Panc1 (cell line): ENCODE measurements around the gene PITPNB. TPM values are rescaled to one million over a fixed set of nuclear protein-coding genes. Genes with fewer than 3 reads are reported as not detected.

Experiments
- ATAC-seq: fragments of 200-7000 bp; cut with Tn5 transposase; 2 replicates; pipeline ENCODE4 v1.9.1; 2020; ENCODE audit warnings: mild to moderate bottlenecking, moderate library complexity
- BruUV-seq: library from RNA; stranded (reverse); fragments of 400-500 nt; replicated peaks from 2 replicates; lab custom pipeline; 2021; lab: Mats Ljungman, UMichigan
- CTCF ChIA-PET: fragments of 300-600 bp; sonication (Branson Sonifier 250); formaldehyde crosslinking; loops from one replicate; lab custom pipeline; 2022; ENCODE audit warnings: antibody characterized with exemption; lab: Charles Lee
- POLR2A ChIA-PET: fragments of 300-600 bp; sonication (Branson Sonifier 250); formaldehyde crosslinking; loops from one replicate; lab custom pipeline; 2022; ENCODE audit warnings: antibody characterized with exemption; lab: Charles Lee
- DNase-seq: peaks from one replicate; pipeline ENCODE4 v3.0.0-alpha.2; 2010; ENCODE audit warnings: low read depth, low spot score
- H3K27ac ChIP-seq: 2 replicates; pipeline ENCODE4 v1.5.1; 2011; ENCODE audit warnings: mild to moderate bottlenecking, low read length, inconsistent platforms
- H3K27me3 ChIP-seq: fragments of 200-500 bp; sonication (Bioruptor generic); 2 replicates; pipeline ENCODE4 v1.6.0; 2014; ENCODE audit warnings: low read length, inconsistent platforms; ENCODE audit not compliant: control insufficient read depth, insufficient read depth
- H3K36me3 ChIP-seq: fragments of 200-500 bp; sonication (Bioruptor generic); 2 replicates; pipeline ENCODE4 v1.5.1; 2014; ENCODE audit warnings: inconsistent platforms, mild to moderate bottlenecking, low read length, moderate library complexity; ENCODE audit not compliant: control insufficient read depth, insufficient read depth
- H3K4me1 ChIP-seq: 2 replicates; pipeline ENCODE4 v1.5.1; 2011; ENCODE audit warnings: inconsistent platforms, mild to moderate bottlenecking, low read length, moderate library complexity; ENCODE audit not compliant: control insufficient read depth, insufficient read depth
- H3K4me3 ChIP-seq, 2 experiments: 2 replicates each; pipeline ENCODE4 v1.5.1; 2011 to 2012; ENCODE audit warnings: low read depth in 2 of 2, low read length in 2 of 2, mild to moderate bottlenecking in 2 of 2, inconsistent platforms in 1 of 2, moderate library complexity in 1 of 2
- H3K9me3 ChIP-seq: fragments of 200-500 bp; sonication (Bioruptor generic); 2 replicates; pipeline ENCODE4 v1.5.1; 2014; ENCODE audit warnings: low read depth, mild to moderate bottlenecking, inconsistent platforms, low read length, moderate library complexity; ENCODE audit not compliant: control insufficient read depth, insufficient read depth
- CTCF ChIP-seq: fragments of 450-650 bp; IDR thresholded peaks from 2 replicates; pipeline ENCODE4 v1.5.1; 2017; ENCODE audit warnings: mild to moderate bottlenecking
- POLR2AphosphoS5 ChIP-seq: IDR thresholded peaks from 2 replicates; pipeline ENCODE4 v1.6.1; 2012; ENCODE audit warnings: mild to moderate bottlenecking, low read depth, low read length, moderate library complexity
- REST ChIP-seq, 2 experiments: IDR thresholded peaks; 2 replicates each; pipeline ENCODE4 v1.6.1; 2011 to 2012; ENCODE audit warnings: low read depth in 2 of 2, control low read depth in 1 of 2, low read length in 1 of 2, mild to moderate bottlenecking in 1 of 2, moderate library complexity in 1 of 2; ENCODE audit not compliant: insufficient read depth in 1 of 2
- SIN3A ChIP-seq: IDR thresholded peaks from 2 replicates; pipeline ENCODE4 v1.6.1; 2012; ENCODE audit warnings: low read depth, mild to moderate bottlenecking, low read length, moderate library complexity, borderline replicate concordance; ENCODE audit not compliant: insufficient read depth
- TCF7L2 ChIP-seq: IDR thresholded peaks from 2 replicates; pipeline ENCODE4 v1.6.1; 2011; ENCODE audit warnings: mild to moderate bottlenecking, low read depth, low read length, inconsistent platforms
- in situ Hi-C: cut with HindIII; loops from 2 replicates; pipeline ENCODE4 v1.10.0; 2016; ENCODE audit warnings: low sequenced_read_pairs, low pct_unique_long_range_greater_than_20kb
- intact Hi-C: fragments of 100-400 bp; cut with micrococcal nuclease; formaldehyde crosslinking; loops from one replicate; pipeline ENCODE4 v1.10.0; 2022; ENCODE audit not compliant: unreplicated experiment
- total RNA-seq: library from RNA; stranded (reverse); gene quantifications from one replicate; pipeline ENCODE4 v1.2.1, GENCODE V29; 2021; ENCODE audit not compliant: unreplicated experiment

Gene PITPNB
- total RNA-seq, 1 experiment from 2014 or later: 67.0 TPM

GRCh38 chr22:27865496-27865895, 53.6 kb downstream of the PITPNB start:
- Histone ChIP-seq H3K36me3 (no peaks in the 10 kb centered on the region; the same call in 1 of the 2 replicates), H3K4me1 (peaks cover 4% of the 10 kb centered on the region), H3K4me3 (no peak overlapping the region), H3K27ac (no peak overlapping the region), H3K9me3 (no peaks in the 10 kb centered on the region), H3K27me3 (no peaks in the 10 kb centered on the region)
- TF ChIP-seq CTCF (no peak), SIN3A (no peak), REST (IDR thresholded peaks at IDR 0.05; ENCODE audit: insufficient read depth in 1 of 2, low read depth in 2 of 2, low read length in 1 of 2) (no peak), POLR2AphosphoS5 (no peak), TCF7L2 (no peak)
- intact Hi-C loops (no loop called here), in situ Hi-C loops (no loop called here)
- DNase-seq: no peak
- no TSS peak for BruUV-seq
- no peak for ATAC-seq
- POLR2A ChIA-PET: no interaction called here
- CTCF ChIA-PET: no interaction called here

GRCh38 chr22:27863556-27863955, 55.5 kb downstream of the PITPNB start:
- CTCF ChIA-PET: no interaction called here

More at GRCh38 chr22:27863556-27863955, 55.5 kb downstream of the PITPNB start:
- Histone ChIP-seq H3K27me3 (no peaks in the 10 kb centered on the region), H3K27ac (no peak overlapping the region), H3K9me3 (no peaks in the 10 kb centered on the region), H3K36me3 (peaks cover 6% of the 10 kb centered on the region; the same call in 1 of the 2 replicates), H3K4me3 (no peak overlapping the region), H3K4me1 (peaks cover 4% of the 10 kb centered on the region)
- POLR2A ChIA-PET: no interaction called here
- BruUV-seq: no TSS peak
- DNase-seq (no peak), ATAC-seq (no peak)
- TF ChIP-seq POLR2AphosphoS5: no peak
- no peak for TF ChIP-seq SIN3A
- no peak for TF ChIP-seq REST (IDR thresholded peaks at IDR 0.05; ENCODE audit: insufficient read depth in 1 of 2, low read depth in 2 of 2, low read length in 1 of 2)
- TF ChIP-seq TCF7L2: no peak
- TF ChIP-seq CTCF: no peak
- intact Hi-C loops: no loop called here
- in situ Hi-C loops: no loop called here
